Activated T-cell treated with anti-CD3 and anti-CD28 coated beads, Interleukin-2, amount 50 U/mL, for 1 hour (primary cell): ENCODE data around the gene OR5M11.
"Not testable (repeated sequence)": the region's sequence is repeated elsewhere in the genome, so short reads cannot be mapped to it uniquely, and the experiment has no call there.

Experiments used
- DNase-seq: peaks from one replicate; pipeline ENCODE4 v3.0.0-alpha.2; 2020

Gene OR5M11

DNA sequence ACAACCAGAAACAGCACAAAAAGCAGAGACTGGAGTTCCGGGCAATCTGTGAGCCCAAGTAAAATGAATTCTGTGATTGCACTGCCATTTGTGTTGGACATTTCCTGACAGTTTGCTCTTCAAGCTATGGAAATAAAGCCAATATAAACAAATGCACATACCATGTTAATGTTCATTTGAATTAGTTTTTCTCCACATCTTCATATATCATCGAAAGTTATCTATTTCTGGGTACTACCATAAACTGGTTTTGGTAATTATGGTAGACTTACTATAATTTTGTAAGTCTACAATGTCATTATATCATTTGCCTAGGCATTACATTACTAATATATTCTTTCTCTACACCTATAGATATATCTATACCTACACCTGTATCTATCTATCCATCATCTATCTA lies at the start of gene OR5M11:
OR5M11 (minus strand) TSS at position 101 of the 400 bp plus-strand sequence; CDS start at position 101, 0 bp downstream.
- no peak for DNase-seq

DNA sequence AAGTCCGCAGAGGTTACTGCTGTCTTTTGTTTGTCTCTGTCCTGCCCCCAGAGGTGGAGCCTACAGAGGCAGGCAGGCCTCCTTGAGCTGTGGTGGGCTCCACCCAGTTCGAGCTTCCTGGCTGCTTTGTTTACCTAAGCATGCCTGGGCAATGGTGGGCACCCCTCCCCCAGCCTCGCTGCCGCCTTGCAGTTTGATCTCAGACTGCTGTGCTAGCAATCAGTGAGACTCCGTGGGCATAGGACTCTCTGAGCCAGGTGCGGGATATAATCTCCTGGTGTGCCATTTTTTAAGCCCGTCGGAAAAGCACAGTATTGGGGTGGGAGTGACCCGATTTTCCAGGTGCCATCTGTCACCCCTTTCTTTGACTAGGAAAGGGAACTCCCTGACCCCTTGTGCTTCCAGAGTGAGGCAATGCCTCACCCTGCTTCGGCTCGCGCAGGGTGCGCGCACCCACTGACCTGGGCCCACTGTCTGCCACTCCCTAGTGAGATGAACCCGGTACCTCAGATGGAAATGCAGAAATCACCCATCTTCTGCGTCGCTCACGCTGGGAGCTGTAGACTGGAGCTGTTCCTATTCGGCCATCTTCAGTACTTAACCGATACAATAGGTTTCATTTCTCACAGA lies 49.1 kb upstream of the OR5M11 start:
- DNase-seq: not testable (repeated sequence)

DNA sequence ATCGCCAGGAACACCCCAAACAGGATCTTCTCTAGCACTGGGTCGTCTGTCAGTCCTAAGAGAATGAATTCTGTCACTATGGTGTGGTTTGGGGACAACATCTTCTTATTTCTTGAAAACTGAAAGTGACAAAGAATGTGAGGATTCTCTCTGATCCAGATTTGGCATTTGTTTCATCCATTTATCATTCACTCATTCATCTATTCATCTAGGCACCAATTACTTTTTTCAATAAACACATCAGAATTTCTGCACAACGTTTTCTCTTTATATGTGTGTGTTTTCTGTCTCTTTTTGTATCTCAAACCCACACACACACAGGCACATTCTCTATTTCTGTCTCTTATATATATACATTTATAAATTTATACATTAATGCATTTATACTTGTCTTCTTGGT lies 34.6 kb upstream of the OR5M11 start, which contains the start of gene OR5M10:
OR5M10 (minus strand) TSS at position 101 of the 400 bp plus-strand sequence; CDS start at position 101, 0 bp downstream.
- DNase-seq: no peak

DNA sequence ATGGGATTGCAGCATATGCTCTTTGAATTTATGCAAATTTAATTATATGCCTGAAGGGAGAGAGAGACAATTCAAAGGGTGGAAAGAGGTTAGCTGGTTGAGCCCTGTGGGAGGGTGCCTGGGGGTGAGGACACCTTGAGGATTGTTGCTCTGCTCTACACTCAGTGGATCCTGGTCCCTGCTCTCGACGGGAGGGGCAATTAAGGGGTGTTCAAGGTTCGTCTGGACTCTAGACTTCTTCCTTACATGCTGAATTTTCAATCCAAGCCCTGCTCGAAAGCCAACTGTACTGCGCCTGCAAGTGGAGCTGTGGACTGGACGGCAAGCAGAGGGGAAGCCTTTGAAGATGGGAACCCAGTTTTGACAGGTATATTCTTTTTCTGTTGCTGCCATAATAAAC lies 15.5 kb upstream of the OR5M11 start:
- no peak for DNase-seq

DNA sequence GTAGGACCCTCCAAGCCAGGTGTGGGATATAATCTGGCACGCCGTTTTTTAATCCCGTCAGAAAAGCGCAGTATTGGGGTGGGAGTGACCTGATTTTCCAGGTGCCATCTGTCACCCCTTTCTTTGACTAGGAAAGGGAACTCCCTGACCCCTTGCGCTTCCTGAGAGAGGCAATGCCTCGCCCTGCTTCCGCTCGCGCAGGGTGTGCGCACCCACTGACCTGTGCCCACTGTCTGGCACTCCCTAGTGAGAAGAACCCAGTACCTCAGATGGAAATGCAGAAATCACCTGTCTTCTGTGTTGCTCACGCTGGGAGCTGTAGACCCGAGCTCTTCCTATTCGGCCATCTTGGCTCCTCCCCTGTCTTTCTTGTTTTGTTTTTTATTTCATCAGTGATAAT lies 11.6 kb upstream of the OR5M11 start:
- DNase-seq: not testable (repeated sequence)

DNA sequence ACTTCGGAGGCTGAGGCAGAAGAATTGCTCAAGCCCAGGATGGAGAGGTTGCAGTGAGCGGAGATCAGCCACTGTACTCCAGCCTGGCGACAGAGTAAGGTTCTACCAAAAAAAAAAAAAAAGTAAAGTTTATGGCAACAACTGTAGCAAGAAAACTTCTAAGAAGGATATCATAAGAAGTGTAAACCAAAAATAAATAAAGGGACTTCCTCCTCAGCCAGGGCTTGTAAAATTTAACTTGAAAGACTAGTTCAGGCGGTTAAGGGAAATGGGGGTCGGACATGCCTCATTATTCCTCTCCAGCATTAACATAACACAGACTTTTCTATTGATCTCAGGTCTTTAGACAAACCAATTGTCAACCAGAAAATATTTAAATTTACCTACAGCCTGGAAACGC lies 2.5 kb upstream of the OR5M11 start:
- DNase-seq: no peak

DNA sequence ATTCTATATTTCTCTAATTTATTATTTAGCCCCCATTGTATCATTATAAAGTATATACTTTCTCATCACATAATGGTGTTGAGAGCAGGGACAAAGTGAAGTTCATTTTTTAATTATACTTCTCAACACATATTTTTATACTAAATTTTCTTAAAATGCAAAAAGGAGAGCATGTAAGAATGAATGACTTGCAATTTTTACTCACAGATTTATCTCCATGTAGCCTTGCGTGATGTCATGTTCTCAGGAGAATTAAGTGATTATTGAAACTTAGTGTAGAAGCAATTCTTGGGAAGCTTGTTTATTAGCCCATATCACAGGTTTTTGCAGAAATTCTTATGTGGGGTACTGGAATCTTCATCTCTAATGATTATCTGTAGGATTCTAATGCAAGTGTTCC lies 682 bp upstream of the OR5M11 start:
- no peak for DNase-seq

DNA sequence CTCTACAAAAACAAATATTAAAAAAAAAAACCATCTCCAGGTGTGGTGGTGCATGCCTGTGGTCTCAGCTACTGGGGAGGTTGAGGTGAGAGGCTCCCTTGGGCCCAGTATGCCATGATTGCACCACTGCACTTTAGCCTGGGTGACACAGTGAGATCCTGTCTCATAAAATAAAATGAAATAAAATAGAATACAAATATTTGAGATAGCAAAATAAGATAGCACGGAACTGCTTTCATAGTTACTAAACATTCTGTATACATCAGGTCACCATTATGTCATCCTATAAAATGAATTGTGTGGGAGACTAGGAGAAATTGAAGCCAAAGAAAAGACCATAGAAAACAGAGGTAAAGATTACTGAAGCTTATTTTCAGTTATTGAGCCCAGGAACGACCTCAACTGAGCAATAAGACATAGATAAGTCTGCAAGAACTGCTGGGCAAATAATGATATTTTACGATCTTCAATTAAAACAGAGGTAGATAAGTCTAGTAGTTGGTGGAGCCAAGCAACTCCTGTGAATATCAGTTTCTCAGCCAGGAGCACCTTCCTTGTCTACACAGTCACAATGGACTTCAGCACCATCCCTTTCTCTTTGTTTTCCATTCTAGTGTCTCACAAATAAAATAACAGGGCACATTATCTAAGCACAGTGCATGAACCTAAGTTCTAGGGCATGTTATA lies 9.9 kb downstream of the OR5M11 start:
- DNase-seq: no peak

DNA sequence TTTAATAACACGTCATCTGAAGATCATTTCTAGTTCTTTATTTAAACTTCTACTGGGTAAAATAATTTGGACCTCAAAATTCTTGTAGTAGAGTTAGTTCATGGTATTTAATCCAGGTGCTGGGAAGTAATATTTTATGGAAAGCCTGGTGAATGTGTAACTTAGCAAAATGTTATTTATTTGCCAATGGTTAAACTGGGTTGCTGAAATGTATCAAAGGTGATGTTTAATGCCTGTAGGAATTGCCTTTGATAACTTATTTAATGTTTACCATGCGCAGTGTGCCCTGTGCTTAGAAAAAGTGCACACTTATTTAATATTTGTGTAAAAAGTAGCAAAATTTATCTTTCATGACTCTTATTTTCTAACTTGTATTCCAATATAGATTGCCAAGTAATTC lies 11.2 kb downstream of the OR5M11 start:
- DNase-seq: no peak

DNA sequence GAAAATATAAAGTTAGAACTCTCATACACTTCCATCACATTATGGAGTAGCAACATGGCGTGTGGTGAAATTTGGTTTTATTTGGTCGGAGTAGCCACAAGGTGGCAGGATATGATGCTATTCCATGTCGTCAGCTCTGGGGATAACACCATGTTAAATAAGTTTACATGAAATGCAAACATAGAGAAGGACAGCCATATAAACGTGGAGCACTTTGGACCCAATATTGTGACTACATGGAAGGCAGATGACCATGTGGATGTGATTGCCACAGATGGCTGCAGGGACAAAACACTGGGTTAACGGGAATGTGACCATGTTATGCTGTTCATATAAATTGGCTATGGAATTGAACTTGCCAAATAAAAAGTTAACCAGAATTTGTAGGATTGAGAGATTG lies 21.0 kb downstream of the OR5M11 start:
- DNase-seq: no peak

DNA sequence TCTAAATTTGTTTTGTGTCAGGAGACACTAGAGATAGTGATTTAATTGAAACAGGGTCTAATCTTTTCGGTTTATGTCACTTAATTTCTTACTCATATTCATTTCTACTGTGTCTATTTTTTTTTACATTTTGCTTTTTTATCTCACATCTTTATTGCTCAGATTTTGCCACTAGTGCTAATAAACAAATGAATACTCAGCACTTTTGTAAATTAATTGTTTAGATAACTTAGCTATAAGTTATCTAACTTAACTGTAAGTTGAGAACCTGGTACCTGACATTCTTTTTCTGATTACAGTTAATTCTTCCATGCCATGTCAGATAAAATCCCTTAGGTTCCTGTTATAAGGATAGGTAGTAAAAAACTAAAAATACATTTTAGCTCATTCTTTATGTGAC lies 29.8 kb downstream of the OR5M11 start:
- DNase-seq: no peak

DNA sequence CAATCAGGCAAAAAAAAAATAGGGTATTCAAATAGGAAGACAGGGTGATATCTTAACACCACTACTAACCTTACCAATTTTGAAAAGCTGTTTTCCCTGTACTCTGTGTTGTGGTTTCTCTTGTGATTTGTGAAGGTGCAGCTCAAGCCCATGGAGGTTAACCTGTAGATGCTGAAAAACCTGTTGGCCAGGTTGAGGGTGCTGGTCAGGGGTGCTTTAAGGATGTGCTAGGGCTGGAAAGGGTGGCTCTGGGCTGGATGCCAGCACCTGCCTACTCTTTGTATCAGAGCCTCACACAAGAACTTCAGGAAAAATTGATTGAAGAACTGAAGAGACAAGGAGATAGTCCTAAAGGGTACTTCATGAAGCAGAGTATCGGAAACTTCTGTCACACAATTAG lies 33.6 kb downstream of the OR5M11 start:
- no peak for DNase-seq

DNA sequence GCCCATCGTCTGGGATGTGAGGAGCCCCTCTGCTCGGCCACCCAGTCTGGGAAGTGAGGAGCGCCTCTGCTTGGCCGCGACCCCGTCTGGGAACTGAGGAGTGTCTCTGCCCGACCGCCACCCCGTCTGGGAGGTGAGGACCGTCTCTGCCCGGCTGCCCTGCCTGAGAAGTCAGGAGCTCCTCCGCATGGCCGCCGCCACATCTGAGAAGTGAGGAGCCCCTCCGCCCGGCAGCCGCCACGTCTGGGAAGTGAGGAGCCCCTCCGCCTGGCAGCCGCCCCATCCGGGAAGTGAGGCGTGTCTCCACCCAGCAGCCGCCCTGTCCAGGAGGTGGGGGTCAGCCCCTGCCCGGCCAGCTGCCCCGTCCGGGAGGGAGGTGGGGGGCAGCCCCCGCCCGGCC lies 46.0 kb downstream of the OR5M11 start:
- no peak for DNase-seq

DNA sequence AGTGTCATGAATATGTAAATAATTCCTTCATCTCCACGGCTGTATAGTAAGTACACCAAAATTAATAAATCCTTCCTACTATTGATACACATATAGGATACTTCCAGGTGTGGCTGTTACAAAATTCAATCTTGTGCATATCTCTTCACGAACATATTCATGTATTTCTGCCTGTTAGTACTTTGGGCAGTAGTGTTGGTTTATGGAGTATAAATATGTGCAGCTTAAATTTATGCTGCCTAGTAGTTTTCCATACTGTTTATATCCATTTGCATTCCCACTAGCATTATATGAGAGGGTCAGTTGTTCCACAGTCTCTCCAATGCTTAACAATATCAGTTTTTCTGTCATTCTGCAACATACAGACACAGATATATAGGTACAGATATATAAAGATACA lies 47.9 kb downstream of the OR5M11 start:
- no peak for DNase-seq
